Epidermal melanocyte (primary cell): Measurements from ENCODE around the gene DDX51.
"Not testable (repeated sequence)": the region's sequence is repeated elsewhere in the genome, so short reads cannot be mapped to it uniquely, and the experiment has no call there.

Experiments used
- DNase-seq: peaks from one replicate; pipeline ENCODE4 v3.0.0; 2011; ENCODE audit warnings: low spot score; ENCODE audit not compliant: insufficient read length

Gene DDX51

DNA sequence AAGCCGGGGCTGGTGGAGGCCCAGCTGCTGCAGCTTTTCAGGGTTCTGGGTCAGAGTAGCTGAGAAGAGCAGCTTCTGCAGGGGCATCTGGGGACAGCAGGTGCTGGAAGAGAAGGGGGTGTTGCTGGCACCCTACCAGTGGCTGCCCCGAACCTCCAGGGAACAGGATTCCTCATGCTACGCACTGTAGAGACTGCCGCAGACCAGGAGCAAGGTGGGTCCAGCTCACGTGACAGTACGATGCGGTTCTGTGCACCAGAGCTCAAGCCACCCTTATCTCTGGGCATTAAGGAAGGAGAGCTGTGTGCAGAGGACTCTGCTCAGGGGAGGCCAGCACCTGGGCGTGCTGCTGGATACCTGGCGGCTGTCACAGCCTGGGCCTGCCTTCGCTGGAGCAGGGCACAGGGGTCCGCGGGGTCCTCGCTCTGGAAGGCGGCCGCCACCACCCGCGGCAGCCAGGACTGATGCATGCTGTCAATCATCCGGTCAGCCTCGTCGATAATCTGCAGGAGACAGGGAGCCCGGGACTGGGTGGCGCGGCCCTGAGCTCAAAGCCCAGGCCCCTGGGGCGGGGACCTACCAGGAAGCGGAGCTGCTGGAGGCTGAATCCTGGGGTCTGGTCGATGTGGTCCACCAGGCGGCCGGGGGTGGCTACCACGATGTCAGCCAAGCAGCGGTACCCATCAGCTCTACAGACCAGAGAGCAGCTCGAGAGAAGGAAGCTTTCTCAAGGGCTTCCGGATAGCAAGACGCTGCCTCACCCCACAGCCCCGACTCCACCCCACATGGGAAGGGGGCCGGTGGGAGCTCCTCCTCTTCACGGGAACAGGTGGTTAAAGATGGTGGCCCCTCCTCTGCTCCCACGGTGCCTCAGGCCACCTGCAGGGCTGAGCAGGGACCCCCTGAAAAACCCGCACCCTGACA, 2.9 kb downstream of the DDX51 start:
- DNase-seq, result no peak

DNA sequence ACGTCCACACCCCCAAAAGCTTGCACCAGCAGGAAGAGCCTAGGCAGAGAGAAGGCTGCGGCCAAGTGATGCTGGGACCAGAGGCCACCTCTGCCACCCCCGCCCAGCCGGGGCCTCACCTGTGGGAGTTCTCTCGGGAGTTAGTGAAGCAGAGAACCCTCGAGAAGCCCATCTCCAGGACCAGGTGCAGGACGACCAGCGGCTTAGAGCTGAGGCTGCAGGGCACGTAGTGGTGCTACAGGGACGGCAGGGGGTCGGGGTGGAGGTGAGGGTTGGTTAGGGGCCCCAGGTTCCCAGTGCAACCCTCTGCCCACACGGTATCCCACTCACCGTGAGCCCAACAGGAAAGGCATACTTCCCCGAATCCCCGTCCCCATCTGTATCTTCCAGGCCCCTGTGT, 3.6 kb downstream of the DDX51 start:
- DNase-seq, result no peak

DNA sequence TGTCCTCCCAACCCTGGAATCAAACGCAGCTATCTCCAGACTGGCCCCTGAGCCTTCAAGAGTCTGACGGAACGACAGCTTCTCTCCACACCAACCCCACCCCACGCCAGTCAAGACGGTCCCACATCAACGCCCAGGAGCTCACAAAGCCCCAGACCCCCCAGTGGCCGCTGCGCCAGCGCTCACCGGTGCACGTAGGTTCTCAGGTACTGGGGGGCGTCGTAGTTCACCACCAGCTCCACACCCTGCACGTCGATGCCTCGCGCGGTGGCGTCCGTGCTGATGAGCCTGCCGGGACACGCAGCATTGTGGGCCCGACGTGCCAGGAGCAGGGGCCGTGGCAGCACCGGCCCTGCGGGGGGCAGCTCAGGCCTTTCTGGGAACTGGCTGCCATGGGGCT, 4.2 kb downstream of the DDX51 start:
- DNase-seq, result no peak

DNA sequence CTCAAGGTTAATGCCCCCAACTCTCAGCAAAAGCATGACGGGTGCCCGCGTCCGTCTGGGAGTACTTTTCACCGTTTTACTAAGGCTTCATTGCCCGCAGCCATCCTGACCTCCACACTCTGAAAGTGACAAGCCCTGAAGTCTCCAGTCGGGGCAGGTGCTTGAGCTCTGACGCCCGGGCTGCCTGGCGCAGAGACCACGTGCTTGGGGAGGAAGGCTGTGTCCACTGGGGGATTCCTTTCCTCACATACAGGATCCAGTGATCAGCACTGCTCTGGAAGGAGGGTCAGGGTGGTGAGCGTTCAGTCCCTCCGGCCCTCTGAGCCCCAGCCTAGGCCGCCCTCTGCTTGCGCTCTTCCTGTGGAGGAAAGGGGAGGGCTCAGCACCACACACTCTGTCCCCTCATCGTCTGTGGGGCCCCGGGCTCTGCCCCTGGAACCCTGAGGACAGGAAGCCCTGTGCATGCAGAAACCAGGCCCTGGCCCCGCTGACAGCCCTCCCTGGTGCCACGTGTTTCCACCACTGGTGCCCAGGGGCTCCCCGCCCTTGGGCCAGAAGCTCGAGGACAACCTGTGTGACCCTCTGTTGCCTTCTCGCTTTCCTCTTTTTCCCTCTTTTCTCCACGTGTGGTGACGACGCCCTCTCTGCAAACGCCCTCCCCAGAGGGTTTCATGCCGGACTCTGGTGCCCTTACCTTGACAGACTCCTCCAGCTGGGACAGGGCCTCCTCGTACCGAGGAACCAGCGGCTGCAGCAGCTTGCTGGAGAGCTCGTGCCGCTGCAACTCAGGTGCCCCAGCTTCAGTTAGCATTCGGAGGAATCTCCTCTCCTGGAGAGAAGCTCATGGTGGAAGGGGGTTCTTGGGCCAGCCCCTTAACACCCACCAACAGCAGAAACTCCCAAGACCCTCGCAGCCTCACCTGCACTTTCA, 4.9 kb downstream of the DDX51 start:
- DNase-seq, result no peak

DNA sequence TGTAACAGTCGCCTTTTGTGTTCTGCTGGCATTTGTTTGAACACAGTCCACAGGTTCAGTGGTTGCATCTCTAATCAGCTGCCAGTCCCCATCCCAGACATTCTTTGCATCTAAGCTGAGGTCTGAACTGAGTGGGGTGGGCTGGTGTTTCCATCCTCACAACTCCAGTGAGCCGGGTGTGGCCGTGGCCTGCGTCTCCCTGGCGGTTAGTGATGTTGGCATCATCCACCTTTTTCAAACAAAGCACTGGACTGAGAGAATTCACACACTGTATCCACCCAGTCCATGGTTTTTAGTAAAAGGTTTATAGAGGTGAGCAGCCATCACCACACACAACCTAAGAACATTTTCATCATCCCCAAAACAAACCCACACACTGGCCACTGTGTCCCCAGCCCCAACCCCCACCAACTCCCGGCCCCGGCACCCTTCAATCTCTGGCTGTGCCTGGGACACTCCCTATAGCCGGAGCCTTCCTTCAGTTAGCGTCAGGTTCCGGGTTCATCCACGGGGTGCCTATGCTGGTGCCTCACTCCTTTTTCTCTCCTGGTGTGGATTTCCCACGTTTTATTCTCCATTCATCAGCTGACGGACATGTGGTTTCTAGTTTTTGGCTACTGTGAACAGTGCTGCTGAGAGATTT, 6.5 kb downstream of the DDX51 start:
- no peak for DNase-seq

DNA sequence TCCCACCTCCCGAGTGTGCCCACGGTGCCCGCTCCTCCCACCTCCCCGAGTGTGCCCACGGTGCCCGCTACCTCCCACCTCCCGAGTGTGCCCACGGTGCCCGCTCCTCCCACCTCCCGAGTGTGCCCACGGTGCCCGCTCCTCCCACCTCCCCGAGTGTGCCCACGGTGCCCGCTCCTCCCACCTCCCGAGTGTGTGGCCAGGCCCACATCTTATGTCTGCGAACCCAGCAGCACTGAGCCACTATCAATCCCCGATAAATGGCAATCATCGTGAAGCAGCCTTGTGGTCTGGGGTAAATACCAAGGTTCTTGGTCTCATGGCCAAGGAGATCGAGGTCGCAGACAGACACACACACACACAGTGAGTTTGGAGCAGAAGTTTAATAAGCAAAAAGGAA, 7.9 kb downstream of the DDX51 start:
- DNase-seq, result not testable (repeated sequence)

DNA sequence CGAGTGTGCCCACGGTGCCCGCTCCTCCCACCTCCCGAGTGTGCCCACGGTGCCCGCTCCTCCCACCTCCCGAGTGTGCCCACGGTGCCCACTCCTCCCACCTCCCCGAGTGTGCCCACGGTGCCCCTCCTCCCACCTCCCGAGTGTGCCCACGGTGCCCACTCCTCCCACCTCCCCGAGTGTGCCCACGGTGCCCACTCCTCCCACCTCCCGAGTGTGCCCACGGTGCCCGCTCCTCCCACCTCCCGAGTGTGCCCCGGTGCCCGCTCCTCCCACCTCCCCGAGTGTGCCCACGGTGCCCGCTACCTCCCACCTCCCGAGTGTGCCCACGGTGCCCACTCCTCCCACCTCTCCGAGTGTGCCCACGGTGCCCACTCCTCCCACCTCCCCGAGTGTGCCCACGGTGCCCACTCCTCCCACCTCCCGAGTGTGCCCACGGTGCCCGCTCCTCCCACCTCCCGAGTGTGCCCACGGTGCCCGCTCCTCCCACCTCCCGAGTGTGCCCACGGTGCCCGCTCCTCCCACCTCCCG, 9.4 kb downstream of the DDX51 start:
- DNase-seq, result not testable (repeated sequence)

DNA sequence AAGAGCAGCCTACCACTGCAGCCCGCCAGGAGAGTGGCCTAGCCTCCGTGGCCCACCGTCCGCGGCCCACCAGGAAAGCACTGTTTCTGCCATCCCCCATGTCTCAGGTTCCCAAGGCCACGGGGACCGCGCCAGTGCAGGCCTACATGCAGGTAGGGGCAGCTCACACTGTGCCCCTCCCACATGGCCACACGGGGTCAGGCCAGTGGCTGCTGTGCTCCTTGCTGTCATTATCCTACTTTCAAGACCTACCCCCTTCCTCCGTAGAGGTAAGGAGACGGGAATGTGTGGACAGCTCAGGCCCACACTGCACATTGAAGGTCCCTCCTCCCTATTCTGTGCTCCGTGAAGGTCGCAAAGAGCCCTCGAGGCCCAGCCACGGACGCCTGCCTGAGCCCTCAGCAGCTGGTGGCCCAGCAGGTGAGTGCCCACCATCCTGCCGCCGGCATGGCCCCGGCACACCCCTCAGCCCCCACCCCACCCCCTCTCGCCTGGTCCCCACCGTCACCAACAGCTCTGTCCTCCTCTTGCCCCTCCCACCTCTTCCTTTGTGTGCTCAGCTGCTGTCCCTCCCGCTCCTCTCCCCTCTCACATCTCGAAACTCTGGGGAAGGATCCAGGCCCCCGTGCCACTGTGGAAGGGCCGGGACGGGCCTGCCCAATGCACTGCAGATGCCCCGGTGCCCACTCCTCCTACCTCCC, 10.0 kb downstream of the DDX51 start:
- DNase-seq, result no peak

DNA sequence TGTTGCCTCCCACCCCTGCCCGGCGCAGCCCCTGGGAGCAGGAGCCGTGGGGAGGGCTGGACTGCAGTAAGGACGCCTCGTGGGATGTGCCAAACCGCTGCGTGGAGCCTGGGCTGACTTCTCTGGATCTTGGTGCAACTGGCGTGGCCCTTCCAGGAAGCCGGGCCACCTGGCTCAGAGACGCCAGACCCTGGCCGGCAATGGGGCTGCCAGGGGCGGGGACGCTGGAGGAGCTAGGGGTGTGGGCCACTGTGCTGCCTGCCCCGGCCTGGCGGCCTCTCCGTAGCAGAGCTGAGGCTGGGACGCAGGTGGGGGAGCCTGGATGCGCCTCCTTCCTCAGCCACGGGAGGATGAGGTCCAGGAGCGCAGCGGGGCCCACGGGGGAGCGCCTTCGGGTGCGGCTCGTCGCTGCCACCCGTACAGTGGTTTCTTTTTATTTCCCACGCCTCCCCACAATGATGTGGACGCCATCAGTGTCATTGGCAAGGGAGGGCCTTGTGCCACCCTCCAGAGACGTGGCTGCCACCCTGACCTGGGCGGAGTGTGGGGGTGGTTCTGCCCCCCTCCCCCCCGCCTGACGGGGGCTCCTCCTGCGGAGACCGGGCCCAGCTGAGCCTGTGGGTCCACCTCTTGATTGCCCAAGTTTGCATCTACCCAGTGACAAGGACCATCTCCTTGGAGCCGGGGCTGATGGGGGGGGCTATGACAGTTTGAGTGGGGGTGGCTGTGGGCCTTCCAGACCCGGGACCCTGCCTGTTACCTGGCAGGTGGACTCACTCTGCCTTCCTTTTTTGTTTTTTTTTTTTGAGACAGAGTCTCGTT, 11.3 kb downstream of the DDX51 start:
- DNase-seq, result no peak

DNA sequence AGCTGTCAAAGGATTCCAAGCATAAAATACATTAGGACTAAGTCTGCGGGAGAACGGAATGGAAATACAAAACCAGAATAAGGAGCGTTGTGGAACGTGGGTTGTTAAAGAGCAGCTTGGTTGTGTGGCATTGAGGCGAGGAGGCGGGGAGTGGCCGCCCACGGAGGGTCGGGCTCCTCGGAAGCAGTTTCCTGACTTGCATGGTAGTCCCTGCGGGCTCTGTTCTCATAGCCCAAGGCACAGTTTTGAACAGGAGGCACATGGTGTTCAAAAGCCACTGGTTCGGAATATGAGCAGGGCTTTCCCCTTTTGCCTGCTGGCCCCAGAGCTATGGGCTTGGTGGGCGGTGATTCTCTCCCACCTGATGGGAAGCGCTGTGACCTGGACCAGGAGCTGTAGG, 12.2 kb downstream of the DDX51 start:
- DNase-seq, result no peak

DNA sequence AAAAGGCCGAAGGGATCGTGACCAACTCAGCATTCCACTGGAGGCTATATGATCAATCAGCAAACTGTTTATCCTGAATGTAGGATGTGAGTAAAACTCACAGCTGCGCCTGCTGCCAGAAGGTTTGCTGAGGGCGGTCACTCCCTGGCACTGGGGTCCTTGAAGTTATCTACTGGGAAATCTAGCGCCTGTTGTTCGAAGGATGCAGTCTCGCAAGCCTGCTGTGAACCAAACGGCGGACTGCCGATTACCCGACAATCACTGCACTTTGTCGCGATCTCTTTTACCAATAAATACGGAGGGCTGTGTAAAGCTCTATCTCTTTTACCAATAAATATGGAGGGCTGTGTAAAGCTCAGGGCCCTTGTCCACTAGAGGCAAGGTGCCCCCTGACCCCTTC, 12.9 kb downstream of the DDX51 start:
- DNase-seq, result no peak

DNA sequence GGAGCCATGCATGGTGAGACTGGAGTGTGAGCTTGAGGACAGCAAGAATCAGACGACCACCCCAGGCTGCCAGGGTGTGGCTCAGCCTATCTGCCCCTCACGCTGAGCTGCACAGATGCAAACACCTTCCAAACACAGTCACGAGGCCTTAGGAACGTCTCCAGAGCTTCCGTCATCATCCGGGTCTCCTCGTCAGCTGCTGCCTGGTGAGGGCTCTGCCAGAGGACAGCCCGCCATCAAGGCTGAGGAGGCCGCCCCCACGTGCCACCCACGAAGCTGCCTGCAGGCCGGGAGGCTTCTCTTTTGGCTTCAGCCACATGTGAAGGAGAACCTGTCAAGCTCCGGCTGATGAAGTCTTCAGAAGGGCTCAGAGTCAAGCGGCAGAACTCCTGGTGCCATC, 13.4 kb downstream of the DDX51 start:
- DNase-seq, result no peak

DNA sequence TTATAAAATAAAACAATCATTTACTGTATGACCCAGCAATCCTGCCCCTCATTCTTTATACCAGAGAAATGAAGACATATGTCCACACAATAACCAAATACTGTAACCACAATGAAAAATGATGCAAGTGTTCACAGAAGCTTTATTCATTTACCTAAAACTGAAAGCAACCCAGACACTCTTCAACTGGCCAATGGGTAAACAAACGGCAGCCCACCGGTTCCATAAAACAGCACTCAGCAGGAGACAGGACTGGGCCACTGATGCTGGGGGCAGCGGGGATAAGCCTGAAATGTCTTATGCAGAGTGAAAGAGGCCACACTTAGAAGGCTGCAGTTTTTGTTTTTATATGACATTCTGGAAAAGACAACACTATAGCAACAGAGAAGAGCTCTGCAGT, 15.1 kb downstream of the DDX51 start:
- DNase-seq, result no peak

DNA sequence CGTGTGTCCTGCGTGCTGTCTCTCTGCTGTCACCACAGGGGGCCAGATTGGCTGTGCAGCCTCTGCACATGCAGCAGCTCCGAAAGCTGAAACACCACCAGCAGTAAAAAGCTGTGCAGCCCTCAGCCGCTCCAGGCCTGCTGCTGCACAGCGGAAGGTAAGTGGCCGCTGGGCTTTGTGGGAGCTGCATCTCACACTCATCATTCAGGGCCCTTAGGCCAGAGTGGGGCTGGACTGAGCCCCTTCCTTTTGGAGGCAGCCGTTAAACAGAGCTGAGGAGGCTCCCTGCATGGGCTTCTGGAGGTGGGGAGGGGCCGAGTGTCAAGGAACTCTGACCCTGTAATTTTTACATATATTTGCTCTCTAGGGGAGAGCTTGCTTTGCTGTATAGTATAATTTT, 17.1 kb downstream of the DDX51 start:
- DNase-seq, result no peak

DNA sequence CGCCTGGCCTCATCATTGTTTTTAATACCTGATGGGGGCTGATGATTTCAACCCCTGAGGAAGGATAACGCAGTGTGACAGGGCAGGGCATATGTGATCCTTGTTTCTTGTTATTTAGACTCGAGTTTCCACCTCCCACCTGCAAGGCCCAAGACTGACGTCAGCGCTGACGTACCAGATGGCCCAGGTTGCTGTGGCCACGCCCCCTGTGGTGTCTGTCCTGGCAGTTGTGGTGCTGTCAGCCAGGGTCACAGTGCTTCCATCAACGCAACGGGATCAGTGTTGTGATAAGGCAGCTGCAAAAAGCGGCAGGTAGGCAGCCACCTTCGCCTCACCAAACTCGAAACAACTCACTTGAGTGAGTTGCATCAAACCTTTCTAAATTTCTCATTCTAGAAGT, 18.4 kb downstream of the DDX51 start:
- DNase-seq, result no peak

DNA sequence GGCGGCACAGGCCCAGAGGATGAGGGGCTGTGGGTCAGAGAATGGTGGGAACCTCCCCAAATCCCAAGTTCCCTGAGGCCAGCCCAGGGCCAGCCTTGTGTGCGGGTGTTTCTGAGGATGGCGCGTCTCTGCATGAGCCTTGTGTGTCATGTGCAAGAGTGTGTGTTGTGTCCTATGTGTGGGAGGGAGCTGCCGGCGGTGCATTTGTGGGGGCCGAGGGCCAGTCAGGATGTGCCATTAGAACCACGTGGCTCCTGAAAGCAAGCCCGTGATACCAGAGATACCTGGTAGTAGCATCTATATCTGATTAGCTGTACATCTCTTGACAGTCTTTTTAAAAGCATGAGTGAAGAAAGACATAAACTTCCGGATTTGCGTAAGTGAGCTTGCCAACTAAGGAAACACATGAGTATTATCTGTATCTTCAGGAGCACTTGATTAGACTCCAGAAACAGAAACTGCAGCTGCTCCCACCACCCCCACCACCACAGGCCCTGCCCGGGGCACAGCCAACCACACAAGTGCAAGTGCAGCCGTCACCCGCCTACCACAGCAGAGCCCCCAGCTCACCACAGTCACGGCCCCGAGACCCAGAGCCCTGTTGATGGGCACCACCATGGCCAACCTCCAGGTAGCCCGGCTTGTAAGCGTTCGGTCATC, 19.2 kb downstream of the DDX51 start:
- no peak for DNase-seq

DNA sequence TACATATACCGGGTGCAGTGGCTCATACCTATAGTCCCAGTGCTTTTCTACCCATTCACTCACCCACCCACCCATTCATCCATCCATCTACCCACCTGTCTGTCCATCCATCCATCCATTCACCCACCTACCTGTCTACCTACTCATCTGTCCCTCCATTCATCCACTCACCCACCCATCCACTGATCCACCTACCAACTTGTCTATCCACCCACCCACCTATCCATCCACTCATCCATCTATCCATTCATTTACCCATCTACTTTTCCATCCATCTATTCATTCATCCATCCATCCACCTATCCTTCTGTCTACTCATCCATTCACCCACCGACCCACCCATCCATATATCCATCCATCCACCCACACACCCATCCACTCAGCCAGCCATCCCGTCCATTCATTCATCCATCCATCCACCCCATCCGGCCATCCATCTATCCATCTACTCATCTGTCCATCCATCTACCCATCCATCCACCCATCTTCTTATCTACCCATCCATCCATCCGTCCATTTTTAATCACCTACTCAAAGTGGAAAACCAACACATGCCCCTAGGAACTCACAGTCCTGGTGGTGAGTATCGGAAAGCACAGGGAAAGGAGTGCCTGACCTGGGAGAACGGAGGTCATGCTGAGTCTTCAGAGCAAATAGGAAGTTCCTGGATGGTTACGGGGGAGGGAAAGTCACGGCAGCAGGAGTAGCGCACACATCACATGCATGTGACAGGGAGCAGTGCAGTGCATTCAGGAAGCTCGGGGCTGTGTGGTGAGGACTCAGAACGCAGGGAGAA, 20.0 kb downstream of the DDX51 start:
- DNase-seq, result no peak

DNA sequence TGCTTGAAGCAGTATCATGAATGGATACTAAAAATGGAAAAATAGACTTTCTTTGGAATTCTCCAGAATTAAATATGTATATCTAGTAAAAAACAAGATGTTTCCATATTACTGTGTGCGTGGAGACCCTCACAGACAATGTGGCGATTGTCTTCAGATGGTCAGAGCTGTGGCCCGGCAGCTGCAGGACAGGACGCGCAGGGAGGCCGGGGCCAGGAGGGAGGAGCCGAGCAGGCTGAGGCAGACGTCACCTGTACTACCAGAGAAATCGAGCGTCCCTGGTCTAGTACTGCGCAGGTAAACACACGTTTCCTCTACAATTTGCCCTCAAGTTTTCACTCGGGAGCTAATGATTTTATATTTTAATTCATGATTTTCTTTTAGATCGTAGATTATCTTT, 22.8 kb downstream of the DDX51 start:
- DNase-seq, result no peak

DNA sequence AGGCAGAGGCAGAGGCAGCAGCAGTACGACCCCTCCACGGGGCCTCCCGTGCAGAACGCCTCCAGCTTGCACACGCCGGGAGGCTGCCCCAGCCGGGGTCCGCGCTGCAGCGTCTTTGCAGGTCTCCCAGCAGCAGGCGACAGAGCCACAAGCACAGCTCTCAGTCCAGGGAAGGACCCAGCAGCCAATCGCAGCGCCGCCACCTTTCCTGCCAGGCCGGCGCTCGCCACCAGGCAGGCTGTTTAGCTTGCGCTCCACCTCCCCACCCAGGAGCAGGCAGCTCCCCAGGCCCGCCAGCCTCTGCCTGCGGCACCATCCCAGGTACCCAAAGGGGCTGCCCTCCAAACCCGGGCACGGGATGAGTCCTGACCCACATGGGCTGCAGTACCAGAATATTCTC, 25.2 kb downstream of the DDX51 start:
- DNase-seq, result no peak
